Measurements from ENCODE around the gene GRIK2. TPM values are rescaled to one million over a fixed set of nuclear protein-coding genes. Genes with fewer than 3 reads are reported as not detected.

GRIK2 gene
- total and polyA plus RNA-seq, 2 experiments from 2014 or later, result 0.21 to 0.45 TPM

DNA sequence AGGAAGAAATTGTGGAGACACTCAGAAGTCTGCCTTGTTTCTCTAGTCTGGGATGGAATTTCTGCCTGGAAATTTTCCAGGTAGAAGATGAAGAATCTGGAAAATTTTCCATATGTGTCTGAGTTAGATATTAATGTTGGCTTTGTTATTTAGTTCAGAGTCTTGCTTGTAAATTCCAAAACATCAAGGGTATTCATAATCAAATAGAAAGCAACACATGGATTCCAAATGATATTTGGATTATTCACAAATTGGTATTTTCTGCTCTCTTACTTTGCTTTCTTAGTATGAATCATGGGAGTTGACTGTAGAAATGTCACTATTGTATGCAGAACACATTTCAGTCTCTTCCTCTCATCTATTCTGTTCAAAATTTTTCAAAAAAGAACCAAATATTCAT, 116.0 kb downstream of the GRIK2 start:
- no peaks in the 10 kb centered on the region for H3K27me3 ChIP-seq
- DNase-seq (ENCODE audit: low read depth in 1 of 2, low spot score in 1 of 2), result no peak
- no peaks in the 10 kb centered on the region for H3K9me3 ChIP-seq (ENCODE audit: low read depth)
- TF ChIP-seq, protein P1, sequence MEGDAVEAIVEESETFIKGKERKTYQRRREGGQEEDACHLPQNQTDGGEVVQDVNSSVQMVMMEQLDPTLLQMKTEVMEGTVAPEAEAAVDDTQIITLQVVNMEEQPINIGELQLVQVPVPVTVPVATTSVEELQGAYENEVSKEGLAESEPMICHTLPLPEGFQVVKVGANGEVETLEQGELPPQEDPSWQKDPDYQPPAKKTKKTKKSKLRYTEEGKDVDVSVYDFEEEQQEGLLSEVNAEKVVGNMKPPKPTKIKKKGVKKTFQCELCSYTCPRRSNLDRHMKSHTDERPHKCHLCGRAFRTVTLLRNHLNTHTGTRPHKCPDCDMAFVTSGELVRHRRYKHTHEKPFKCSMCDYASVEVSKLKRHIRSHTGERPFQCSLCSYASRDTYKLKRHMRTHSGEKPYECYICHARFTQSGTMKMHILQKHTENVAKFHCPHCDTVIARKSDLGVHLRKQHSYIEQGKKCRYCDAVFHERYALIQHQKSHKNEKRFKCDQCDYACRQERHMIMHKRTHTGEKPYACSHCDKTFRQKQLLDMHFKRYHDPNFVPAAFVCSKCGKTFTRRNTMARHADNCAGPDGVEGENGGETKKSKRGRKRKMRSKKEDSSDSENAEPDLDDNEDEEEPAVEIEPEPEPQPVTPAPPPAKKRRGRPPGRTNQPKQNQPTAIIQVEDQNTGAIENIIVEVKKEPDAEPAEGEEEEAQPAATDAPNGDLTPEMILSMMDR (IDR thresholded peaks at IDR 0.05; ENCODE audit: low read depth, low read length), result no peak
- H3K27ac ChIP-seq, result no peak overlapping the region
- no peaks in the 10 kb centered on the region for H3K36me3 ChIP-seq
- no peaks in the 10 kb centered on the region for H3K4me1 ChIP-seq (ENCODE audit: low read depth)
- H3K4me3 ChIP-seq, result no peak overlapping the region

DNA sequence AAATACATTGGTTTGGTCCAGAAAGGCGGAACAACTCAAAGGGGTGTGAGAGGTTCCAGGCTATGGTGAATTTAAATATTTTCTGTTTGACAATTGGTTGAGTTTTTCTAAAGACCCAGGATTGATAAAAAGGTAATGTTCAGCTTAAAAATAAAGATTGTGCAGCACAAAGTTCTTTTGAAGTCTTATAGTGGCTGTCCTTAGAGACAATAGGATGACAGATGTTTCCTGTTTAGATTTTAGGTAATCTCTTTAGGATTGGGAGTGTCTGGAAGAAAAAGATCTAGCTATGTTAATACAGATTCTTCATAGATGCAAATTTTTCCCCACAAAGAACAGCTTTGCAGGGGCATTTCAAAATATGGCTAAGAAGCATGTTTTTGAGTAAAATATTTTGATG, 119.7 kb downstream of the GRIK2 start:
- Histone ChIP-seq H3K27me3 (no peaks in the 10 kb centered on the region), H3K9me3 (ENCODE audit: low read depth) (no peaks in the 10 kb centered on the region), H3K4me3 (no peak overlapping the region), H3K4me1 (ENCODE audit: low read depth) (no peaks in the 10 kb centered on the region), H3K27ac (no peak overlapping the region), H3K36me3 (no peaks in the 10 kb centered on the region)
- TF ChIP-seq, protein P1 (IDR thresholded peaks at IDR 0.05; ENCODE audit: low read depth, low read length), result no peak
- DNase-seq (ENCODE audit: low read depth in 1 of 2, low spot score in 1 of 2), result no peak

DNA sequence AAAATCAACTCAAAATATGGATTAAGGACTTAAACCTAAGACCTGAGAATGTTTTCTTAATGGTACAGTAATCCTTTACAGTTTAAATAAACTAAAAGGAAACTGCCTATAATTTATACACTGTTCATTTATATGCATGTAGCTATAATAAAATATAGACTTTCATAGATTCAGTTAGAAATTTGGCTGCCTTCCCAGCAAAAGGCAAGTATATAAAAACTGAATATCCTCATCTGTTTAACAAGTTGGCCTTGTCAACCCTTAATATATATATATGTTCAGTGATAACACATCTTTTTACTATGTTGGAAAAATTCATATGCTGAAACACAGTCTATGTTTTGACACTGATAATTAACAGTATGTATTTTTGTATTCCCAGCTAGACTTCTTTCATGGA, 123.1 kb downstream of the GRIK2 start:
- H3K27ac ChIP-seq, result no peak overlapping the region
- H3K27me3 ChIP-seq, result no peaks in the 10 kb centered on the region
- TF ChIP-seq, protein P1 (IDR thresholded peaks at IDR 0.05; ENCODE audit: low read depth, low read length), result no peak
- no peak for DNase-seq (ENCODE audit: low read depth in 1 of 2, low spot score in 1 of 2)
- H3K36me3 ChIP-seq, result no peaks in the 10 kb centered on the region
- no peaks in the 10 kb centered on the region for H3K9me3 ChIP-seq (ENCODE audit: low read depth)
- H3K4me3 ChIP-seq, result no peak overlapping the region
- no peaks in the 10 kb centered on the region for H3K4me1 ChIP-seq (ENCODE audit: low read depth)

GRCh38 chr6:101517632-101518031, 124.1 kb downstream of the GRIK2 start:
- H3K27me3 ChIP-seq, result no peaks in the 10 kb centered on the region
- DNase-seq (ENCODE audit: low read depth in 1 of 2, low spot score in 1 of 2), result no peak
- H3K4me1 ChIP-seq (ENCODE audit: low read depth), result no peaks in the 10 kb centered on the region
- H3K36me3 ChIP-seq, result no peaks in the 10 kb centered on the region
- no peaks in the 10 kb centered on the region for H3K9me3 ChIP-seq (ENCODE audit: low read depth)
- no peak overlapping the region for H3K27ac ChIP-seq
- TF ChIP-seq, protein P1 (IDR thresholded peaks at IDR 0.05; ENCODE audit: low read depth, low read length), result no peak
- H3K4me3 ChIP-seq, result no peak overlapping the region

DNA sequence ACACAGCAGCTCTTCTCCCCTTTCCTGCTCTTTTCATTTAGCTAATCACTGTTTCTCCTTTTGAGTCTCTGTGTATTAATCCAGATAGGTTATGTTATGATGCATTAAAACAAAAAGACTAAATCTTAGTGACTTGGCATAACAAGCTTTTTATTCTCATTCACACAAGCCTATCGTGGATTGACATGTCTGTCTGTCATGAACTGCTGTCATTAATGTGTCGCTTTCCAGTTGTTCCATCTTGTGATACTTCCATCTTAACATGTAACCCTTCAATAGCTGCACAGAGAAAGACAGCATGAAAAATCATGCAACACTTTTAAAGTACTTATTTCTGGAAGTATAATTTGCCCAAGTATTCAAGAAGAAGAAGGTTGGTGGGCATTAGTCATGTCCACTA, 128.7 kb downstream of the GRIK2 start:
- no peak for DNase-seq (ENCODE audit: low read depth in 1 of 2, low spot score in 1 of 2)
- TF ChIP-seq, protein P1 (IDR thresholded peaks at IDR 0.05; ENCODE audit: low read depth, low read length), result no peak
- no peak overlapping the region for H3K4me3 ChIP-seq
- H3K36me3 ChIP-seq, result no peaks in the 10 kb centered on the region
- H3K9me3 ChIP-seq (ENCODE audit: low read depth), result no peaks in the 10 kb centered on the region
- H3K27ac ChIP-seq, result no peak overlapping the region
- H3K4me1 ChIP-seq (ENCODE audit: low read depth), result no peaks in the 10 kb centered on the region
- H3K27me3 ChIP-seq, result no peaks in the 10 kb centered on the region

GRCh38 chr6:101527467-101527866, 134.0 kb downstream of the GRIK2 start:
- no peaks in the 10 kb centered on the region for H3K4me1 ChIP-seq (ENCODE audit: low read depth)
- H3K27ac ChIP-seq, result no peak overlapping the region
- no peak for DNase-seq (ENCODE audit: low read depth in 1 of 2, low spot score in 1 of 2)

More at GRCh38 chr6:101527467-101527866, 134.0 kb downstream of the GRIK2 start:
- Histone ChIP-seq H3K4me3 (no peak overlapping the region), H3K27me3 (no peaks in the 10 kb centered on the region), H3K36me3 (no peaks in the 10 kb centered on the region), H3K9me3 (ENCODE audit: low read depth) (no peaks in the 10 kb centered on the region)
- TF ChIP-seq, protein P1 (IDR thresholded peaks at IDR 0.05; ENCODE audit: low read depth, low read length), result no peak

Measured in cardiac muscle cell (in vitro differentiated cells and primary cell).